Sciatic nerve (tissue), 2 donors: ENCODE data around the gene FAT2. TPM values are rescaled to one million over a fixed set of nuclear protein-coding genes. Genes with fewer than 3 reads are reported as not detected.

ENCODE experiments used
- ATAC-seq: fragments of 200-7000 bp; cut with Tn5 transposase; one replicate; pipeline ENCODE4 v1.9.1; 2020; ENCODE audit warnings: mild to moderate bottlenecking, moderate library complexity
- DNase-seq: peaks from one replicate; pipeline ENCODE4 v3.0.0-alpha.2; 2020; ENCODE audit warnings: low spot score
- intact Hi-C: fragments of 100-400 bp; cut with DNase I; formaldehyde crosslinking; loops from one replicate; pipeline ENCODE4 v1.14.2; 2022
- total RNA-seq: library from RNA; stranded (reverse); fragmentation: NEBNext Ultra II Directional; extraction: Animal tissue kit (Norgen Biotek cat#: 25700); gene quantifications from one replicate; pipeline ENCODE4 v1.2.1, GENCODE V29; 2021
- donor health status: DM: no; HTN: no; CAD: no.
- donor health status: DM: no; HTN: no; CAD: no.

Gene FAT2, protein sequence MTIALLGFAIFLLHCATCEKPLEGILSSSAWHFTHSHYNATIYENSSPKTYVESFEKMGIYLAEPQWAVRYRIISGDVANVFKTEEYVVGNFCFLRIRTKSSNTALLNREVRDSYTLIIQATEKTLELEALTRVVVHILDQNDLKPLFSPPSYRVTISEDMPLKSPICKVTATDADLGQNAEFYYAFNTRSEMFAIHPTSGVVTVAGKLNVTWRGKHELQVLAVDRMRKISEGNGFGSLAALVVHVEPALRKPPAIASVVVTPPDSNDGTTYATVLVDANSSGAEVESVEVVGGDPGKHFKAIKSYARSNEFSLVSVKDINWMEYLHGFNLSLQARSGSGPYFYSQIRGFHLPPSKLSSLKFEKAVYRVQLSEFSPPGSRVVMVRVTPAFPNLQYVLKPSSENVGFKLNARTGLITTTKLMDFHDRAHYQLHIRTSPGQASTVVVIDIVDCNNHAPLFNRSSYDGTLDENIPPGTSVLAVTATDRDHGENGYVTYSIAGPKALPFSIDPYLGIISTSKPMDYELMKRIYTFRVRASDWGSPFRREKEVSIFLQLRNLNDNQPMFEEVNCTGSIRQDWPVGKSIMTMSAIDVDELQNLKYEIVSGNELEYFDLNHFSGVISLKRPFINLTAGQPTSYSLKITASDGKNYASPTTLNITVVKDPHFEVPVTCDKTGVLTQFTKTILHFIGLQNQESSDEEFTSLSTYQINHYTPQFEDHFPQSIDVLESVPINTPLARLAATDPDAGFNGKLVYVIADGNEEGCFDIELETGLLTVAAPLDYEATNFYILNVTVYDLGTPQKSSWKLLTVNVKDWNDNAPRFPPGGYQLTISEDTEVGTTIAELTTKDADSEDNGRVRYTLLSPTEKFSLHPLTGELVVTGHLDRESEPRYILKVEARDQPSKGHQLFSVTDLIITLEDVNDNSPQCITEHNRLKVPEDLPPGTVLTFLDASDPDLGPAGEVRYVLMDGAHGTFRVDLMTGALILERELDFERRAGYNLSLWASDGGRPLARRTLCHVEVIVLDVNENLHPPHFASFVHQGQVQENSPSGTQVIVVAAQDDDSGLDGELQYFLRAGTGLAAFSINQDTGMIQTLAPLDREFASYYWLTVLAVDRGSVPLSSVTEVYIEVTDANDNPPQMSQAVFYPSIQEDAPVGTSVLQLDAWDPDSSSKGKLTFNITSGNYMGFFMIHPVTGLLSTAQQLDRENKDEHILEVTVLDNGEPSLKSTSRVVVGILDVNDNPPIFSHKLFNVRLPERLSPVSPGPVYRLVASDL (N-terminal part only)
- total RNA-seq = 0.40 TPM

DNA sequence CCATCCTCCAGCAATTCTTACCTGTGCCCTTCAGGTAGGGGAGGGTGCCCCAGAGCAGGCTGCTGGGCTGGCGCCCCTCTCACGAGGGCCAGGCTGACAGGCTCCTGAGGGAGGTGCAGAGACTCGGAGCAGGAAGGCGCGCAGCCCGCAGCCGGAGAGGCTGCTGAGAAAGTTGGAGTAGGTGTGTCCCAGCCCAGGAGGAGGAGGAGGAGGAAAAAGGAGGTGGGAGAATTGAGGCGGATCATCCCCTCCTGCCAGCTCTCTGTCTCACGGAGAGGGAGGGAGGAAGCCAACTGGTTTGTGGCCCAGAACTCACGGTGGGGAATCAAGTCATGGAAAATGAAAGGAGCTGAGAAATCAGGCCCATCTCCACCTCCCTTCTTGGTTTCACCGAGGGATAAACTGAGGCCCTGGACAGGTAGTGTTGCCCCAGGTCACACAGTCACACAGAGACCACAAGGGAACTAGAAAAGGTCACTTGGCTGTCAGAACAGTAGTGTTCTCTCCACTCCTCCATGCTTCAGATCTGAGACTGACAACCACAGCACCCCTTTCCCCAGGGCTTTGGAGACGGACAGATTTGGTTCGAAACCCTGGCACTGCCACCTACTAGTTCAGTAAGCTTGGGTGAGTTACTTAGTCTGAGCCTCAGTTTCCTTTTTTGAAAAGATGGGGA, at the start of gene FAT2:
TSS of gene FAT2 (minus strand) at position 188 of the 676 bp plus-strand sequence. CDS start 22,400 bp downstream, outside the sequence.
- no peak for DNase-seq
- no peak for ATAC-seq
- intact Hi-C loops = no loop called here

DNA sequence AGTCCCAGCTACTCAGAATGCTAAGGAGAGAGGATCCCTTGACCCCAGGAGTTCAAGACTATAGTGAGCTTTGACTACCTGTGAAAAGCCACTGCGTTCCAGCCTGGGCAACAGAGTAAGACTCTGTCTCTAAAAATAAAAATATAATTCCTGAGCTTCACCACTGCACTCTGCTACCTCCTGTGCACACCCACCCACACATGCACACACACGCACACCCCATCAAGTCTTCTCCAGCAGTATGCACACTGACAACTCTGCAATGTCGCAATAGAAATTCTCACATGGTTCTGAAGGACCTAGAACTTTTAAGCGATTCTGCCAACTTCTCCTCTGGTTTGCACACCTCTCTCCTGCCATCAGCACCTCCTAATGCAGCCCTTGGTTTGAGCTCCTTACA, 47.5 kb upstream of the FAT2 start:
- intact Hi-C loops = no loop called here
- DNase-seq (no peak), ATAC-seq (no peak)

DNA sequence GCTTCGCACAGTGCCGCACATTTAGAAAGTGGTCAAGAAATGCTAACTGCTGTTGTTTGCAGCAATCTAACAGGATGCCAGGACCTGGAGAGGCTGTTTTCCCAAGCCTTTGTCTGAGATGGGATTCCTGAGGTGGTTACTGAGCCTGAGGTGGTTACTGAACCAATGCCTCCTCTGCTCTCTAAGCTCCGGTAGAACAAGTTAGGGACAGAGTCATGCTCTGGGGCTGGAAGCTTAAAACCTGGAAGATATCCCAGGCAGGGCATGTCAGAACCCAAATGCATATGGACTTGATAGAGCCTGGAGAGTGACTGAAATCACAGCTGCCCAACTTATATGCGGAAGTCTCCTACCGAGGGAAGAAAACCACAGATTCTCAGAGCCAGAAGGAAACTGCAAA, 46.5 kb upstream of the FAT2 start:
- no peak for ATAC-seq
- DNase-seq = no peak
- intact Hi-C loops = no loop called here

DNA sequence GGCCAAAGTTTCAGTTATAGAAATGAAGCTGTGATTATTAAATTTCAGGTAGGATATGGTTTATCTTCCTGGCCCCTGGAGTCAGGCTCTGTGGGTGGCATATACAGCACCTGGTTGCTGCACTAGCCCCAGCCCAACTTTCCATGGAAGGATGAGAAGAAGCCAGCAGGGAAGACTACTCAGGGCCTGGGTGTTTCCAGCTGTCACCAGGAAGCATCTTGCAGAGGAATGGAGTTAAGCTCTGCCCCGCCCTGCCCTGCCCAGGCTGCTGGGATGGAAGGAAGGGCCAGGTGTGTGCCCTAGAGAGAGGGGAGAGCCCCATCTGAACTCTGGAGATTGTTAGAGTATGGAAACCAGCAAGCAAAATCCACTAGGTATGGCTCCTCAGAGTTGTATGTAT, 42.8 kb upstream of the FAT2 start:
- intact Hi-C loops = no loop called here
- DNase-seq (no peak), ATAC-seq (no peak)

DNA sequence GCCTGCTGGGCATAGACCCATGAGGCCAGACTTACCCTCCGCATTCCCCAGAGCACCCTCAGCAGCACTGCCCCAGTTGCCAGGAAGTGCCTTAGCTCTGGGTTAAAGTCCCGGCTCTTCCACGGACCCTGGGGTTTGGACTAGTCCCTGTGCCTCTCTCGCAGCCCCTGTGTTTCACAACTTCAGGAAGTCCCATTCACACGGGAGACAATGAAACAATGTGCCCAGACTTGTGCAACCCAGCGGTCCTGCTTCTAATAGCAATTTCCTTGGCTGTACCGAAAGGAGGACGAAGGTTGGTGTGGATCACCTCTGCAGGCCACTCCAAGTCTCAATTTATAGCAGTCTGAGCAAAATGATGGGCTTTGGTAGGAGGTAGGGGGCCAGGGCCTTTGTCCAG, 41.8 kb upstream of the FAT2 start:
- intact Hi-C loops = no loop called here
- ATAC-seq (no peak), DNase-seq (no peak)

DNA sequence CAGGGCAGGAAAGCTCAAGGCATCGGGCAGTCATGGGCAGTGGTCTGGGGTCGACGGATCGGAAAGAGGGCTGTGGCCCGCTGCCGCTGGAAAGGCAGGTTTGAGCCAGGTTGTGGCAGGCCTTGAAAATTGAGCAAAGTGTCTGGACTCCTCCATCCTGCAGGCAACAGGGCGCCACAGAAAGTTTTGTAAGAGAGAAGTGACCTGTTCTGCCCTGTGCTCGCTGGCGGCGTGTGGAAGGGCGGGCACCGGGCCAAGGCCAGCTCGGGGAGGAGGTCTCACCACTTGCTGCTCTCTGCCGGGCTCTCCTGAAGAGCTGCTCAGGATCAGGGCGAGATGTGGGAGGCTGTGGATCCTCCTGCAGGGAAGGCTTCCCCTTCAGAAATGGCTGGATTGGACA, 41.4 kb upstream of the FAT2 start:
- ATAC-seq (peak; percentile 31), DNase-seq (no peak)
- intact Hi-C loops = no loop called here

DNA sequence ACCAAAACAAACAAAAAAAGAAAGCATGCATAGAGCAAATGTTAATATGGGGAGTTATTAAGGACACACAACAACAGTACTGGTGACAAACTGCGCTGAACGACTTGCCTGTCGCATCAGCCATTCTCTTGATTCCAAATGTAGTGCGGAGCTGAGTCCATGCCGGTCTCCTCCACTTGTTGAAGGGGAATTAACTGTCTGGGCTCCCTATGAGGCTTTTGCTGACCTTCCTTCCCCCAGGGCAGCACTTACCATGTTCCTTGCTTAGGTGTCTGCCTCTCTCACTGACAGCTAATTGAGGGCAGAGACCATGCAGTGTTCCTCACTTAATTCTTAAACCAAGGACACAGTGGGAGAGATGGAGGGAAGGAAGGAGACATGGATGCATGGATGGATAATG, 40.8 kb upstream of the FAT2 start:
- intact Hi-C loops = no loop called here

DNA sequence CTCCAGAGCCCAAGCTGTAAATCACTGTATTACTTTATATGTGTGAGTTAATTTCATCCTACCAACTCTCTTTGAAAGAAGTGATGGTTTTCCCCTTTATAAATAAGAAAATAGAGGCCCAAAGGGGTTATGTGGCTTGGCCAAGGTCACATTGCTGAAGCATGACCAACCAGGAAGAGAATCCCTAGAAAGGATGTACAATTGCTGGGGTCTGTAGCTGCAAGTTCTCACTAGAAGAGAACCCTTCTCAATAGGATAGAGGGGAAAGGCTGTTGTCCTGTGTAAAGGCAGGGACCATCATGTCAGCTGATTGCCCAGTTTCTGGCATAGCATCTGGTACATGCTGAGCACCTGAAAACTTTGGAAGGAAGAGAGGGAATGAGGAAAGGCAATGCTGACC, 39.0 kb upstream of the FAT2 start:
- intact Hi-C loops = no loop called here
- no peak for DNase-seq
- ATAC-seq = no peak

More for the DNA sequence above, 40.8 kb upstream of the FAT2 start:
- ATAC-seq = no peak
- DNase-seq = no peak

DNA sequence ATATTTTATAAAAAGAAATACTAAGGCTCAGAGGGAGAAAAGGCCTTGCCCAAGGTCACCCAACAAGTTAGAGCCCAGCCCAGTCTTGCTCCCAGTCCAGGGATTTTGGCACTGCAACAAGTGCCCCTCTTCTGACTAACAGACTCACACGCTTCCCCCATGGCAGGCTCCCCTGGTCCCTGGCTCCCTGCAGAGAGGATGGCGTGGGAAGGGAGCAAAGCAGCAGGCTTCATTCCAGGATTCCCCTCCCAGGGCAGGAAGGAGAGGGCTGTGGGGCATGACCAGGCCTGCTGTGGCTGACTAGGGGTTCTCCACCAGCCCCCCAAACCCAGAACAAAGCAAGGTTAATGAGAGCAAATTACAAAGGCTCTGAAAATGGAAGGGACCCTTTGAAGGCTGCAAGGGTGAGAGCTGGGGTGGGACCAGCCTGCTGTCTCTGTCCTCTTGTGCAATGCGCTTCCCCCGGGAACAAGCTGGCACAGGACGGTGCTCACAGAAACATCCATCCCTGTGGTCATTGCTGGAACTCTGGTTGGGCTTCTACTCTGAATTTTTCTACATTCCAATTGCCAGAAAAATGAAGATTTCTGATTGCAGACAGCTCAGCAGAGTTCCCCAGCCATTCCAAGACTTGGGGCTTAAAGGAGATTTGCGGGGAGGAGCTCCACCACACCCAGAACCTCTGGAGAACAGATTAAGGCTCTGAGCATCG, 37.1 kb upstream of the FAT2 start:
- intact Hi-C loops = no loop called here
- peak; percentile 84 for ATAC-seq
- DNase-seq = no peak

DNA sequence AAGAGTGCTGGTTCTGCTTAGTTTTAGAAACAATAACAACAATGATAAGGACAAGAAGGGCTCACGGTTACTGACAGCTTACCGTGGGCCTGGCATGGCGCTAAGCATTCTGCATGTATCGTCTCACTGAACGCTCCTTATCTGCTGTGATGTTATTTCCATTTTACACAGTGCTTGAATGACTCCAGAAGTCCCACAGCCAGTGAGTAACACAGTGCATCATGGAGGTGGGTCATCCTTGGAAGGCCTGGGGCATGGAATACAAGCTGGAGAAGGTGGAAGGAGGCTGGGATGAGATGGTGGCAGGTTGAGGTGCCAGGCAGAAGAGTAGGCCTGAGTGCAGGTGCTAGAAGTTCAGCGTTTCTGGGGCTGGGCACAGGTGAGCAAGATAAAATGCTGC, 36.5 kb upstream of the FAT2 start:
- intact Hi-C loops = no loop called here
- ATAC-seq = no peak
- DNase-seq = no peak

DNA sequence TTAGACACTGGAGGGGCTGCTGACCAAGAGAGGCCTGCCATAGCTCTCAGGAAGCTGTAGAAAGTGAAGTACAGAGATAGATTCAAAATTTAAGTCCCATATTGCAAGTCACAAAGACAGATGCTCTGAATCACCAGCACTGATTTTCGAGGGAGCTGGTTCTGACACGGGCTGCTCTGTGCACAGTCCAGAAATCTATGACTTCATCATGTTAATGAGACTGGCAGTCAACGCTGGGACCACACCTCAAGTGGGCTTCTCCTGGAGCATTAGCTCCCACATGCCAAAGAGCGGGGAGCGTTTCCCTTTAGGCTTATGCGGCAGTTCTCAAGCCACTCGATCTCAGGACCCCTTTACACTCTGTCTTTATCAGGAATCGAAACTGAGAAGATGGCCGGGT, 34.2 kb upstream of the FAT2 start:
- ATAC-seq (no peak), DNase-seq (no peak)
- intact Hi-C loops = no loop called here

DNA sequence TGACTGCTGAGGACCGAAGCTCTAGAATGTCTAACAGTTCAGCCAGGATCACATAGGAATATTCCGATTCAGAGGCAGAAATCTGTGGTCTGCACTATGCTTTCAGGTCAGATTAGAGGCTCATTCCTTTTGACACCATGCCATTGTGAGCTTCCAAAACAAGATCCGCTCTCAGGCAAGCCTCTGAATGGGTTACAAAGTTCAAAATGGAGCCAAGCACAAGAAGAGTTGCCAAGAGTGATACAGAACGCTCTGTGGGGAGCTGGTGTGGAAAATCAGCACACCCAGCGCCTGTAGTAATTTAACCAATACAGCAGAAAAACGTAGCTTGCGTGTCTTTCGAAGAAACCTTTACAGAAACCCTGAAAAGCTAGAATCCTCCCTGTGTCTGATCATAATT, 33.3 kb upstream of the FAT2 start:
- ATAC-seq = peak; percentile 79
- no peak for DNase-seq
- intact Hi-C loops = no loop called here

DNA sequence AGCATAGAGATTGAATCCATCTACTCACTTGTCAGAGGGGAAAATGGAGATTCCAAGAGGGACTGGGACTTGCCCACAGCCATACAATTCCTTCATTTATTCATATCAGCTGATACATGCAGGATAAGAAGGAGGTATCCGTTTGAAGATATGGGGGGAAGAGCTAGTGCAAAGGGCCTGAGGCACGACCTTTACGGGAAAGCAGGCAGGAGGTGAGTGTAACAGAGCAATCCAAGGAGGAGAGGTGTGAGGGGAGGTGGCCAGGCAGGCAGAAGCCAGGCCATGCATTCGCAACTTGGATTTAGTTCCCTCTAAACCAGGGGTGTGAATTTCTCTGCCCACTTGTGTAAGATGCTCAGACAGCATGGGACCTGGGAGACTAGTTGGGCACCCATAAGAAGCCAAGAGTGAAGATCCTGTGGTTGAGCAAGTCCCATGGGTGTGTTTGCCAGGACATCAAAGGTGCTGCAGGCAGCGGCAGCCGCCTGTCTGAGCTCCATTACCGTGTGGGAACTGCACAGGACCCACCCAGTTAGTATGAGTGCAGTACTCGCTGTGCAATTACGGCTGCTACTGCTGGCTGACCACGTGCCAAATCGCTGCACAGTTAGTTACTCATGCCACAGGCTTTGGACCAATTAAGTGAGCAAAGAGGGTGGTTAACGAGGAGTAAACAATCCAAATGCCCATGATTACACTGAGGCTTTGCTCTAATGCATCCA, 31.4 kb upstream of the FAT2 start:
- intact Hi-C loops = no loop called here
- no peak for DNase-seq
- no peak for ATAC-seq

DNA sequence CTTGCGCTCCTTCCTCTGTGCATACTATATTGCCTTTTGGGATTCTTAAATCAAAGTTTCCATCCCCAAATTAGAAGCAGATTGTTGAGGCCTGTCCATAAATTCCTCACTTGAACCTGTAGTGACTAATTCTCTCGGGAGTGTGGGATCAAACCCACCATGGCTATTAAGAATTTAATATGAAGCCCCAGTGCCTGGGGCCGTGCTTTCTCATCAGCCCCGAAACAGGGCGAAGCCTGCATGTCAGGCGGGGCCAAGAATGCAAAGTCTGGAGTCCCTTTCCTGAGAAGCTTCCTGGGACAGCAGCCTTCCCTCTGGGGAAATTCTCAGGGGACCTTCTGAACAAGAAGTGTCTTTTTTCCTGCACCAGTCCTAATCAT, 29.3 kb upstream of the FAT2 start:
- intact Hi-C loops = no loop called here
- DNase-seq (no peak), ATAC-seq (no peak)

DNA sequence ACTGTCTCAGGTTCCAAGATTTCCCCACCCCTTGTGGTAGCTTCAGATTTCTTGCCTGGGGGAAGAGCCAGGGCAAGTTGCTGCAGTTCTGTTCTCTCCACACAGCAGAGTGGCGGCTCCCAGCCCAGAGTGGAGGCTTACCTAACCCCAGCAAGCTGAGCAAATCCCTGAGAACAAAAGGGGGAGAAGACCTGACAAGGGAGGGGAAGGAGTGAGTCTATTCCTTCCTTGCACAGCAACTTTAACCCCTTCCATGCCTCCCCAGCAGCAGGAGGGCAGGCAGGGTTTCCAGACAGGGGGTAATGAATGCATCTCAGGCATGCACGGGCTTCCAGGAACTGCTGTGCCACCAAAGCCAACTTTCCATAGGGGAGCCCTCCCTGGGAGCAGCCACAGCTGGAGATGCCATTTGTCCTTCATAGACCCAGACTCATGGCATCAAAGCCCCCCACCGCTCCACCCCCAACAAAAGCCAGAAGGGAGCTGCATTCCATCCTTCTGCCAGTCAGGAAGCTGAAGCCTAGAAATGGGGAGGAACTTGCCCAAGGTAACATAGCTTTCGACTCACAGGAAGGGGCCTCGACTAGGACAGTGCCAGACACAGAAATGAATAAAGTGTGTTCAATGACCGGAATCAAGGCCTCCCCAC, 28.8 kb upstream of the FAT2 start:
- intact Hi-C loops = no loop called here
- DNase-seq (no peak), ATAC-seq (no peak)

DNA sequence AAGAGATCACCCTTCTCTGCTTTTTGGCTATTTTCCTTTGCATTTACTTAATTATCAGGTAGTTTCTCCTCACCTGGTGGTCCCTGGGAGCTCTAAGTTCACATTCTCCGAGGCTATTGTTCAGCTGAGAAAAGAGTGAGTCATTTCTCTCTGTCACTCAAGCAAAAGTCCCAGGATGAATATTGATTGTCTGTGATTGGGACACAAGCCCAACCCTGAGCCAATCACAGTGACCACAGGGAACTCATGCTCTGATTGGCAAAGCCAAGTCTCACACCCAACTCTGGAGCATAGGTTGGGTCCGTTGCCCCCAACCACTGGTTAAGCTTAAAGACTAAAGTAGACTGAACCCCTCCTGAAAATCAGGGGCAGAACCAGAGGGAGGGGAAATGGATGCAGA, 27.8 kb upstream of the FAT2 start:
- ATAC-seq (no peak), DNase-seq (no peak)
- intact Hi-C loops = no loop called here
